PFSK-1 (cell line): ENCODE measurements around the gene HES4.

Source experiments
- POLR2AphosphoS5 ChIP-seq: IDR thresholded peaks from 2 replicates; pipeline ENCODE4 v1.6.1; 2012; ENCODE audit warnings: low read depth, mild to moderate bottlenecking, control low read depth, low read length, moderate library complexity
- REST ChIP-seq, 2 experiments: IDR thresholded peaks; 2 replicates each; pipeline versions ENCODE4 v1.6.1 to v1.8.0; 2011 to 2012; ENCODE audit warnings: low read depth in 2 of 2, low read length in 2 of 2, control low read depth in 1 of 2, inconsistent platforms in 1 of 2, mild to moderate bottlenecking in 1 of 2, moderate library complexity in 1 of 2; ENCODE audit not compliant: insufficient read depth in 1 of 2
- SIN3A ChIP-seq: IDR thresholded peaks from 2 replicates; pipeline ENCODE4 v1.6.1; 2012; ENCODE audit warnings: mild to moderate bottlenecking, low read length, moderate library complexity, borderline replicate concordance; ENCODE audit not compliant: insufficient read depth

- TF ChIP-seq REST (IDR thresholded peaks at IDR 0.05; ENCODE audit: insufficient read depth in 1 of 2, low read depth in 2 of 2, low read length in 2 of 2) (no peak), SIN3A (no peak), POLR2AphosphoS5 (no peak)
Measured at GRCh38 chr1:1024771-1025699, 25.1 kb upstream of the HES4 start.
